GM19372 (cell line): ENCODE measurements around the gene OR51E2.
A peak's percentile ranks its signal among the peaks of the same experiment; 100 is the strongest.
"Not testable (repeated sequence)": the region's sequence is repeated elsewhere in the genome, so short reads cannot be mapped to it uniquely, and the experiment has no call there.

Experiments
- ATAC-seq: cut with Tn5 transposase; IDR thresholded peaks from one replicate; pipeline ENCODE4 v1.9.1; 2021; ENCODE audit warnings: mild to moderate bottlenecking, low read depth, moderate library complexity; ENCODE audit not compliant: unreplicated experiment

Gene OR51E2, protein sequence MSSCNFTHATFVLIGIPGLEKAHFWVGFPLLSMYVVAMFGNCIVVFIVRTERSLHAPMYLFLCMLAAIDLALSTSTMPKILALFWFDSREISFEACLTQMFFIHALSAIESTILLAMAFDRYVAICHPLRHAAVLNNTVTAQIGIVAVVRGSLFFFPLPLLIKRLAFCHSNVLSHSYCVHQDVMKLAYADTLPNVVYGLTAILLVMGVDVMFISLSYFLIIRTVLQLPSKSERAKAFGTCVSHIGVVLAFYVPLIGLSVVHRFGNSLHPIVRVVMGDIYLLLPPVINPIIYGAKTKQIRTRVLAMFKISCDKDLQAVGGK

DNA sequence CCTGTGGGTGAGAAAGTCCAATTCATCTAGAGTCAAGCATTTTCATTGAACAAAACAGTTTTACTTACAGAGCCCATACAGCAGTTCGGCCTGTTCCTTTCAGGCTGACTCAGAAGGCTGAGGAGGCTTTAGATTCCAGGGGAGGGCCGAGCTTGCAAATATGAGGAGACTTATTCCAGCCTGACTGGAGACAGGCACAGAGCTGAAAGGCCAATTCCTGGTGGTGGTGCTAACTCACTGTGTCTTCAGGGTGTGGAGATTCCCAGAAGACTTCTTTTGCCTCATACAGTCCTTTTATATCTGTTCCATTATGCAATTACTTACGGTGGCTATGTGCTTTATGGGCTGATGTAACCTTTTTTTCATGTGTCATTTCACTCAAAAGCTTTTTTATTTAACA, at the start of gene OR51E2:
Gene OR51E2 (minus strand): TSS at position 269 of the 400 bp plus-strand sequence. CDS start 15,142 bp downstream, outside the sequence.
- no peak for ATAC-seq

DNA sequence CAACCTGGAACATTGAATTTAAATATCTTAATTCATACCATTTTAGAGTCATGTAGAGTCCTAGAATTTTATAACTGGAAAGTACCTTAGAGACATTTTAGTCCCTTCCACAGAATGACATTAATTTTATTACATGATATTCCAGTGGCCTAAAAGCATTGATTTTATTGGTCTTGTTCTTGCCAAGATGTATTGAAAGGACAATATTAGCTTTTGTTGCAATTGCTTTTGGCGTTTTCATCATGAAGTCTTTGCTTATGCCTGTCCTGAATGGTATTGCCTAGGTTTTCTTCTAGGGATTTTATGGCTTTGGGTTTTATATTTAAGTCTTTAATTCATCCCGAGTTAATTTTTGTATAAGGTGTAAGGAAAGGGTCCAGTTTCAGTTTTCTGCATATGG, 43.1 kb upstream of the OR51E2 start:
- no peak for ATAC-seq

DNA sequence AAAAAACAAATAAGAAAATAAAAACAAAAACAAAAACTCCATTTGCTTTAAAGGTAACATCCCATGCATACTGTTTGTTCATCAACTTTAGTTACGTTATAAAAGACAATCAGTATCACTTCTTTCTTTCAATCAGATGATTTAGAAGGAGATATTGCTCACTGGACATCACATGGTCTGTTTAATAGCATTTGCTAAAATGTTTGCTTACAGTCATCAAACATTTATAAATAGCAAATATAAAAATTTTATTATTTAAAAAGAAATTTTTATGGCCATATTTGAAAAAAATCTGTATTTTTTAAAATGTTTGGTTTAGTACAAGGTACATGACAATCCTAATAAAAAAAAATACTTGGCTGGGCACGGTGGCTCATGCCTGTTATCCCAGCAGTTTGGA, 29.5 kb upstream of the OR51E2 start:
- ATAC-seq, result no peak

DNA sequence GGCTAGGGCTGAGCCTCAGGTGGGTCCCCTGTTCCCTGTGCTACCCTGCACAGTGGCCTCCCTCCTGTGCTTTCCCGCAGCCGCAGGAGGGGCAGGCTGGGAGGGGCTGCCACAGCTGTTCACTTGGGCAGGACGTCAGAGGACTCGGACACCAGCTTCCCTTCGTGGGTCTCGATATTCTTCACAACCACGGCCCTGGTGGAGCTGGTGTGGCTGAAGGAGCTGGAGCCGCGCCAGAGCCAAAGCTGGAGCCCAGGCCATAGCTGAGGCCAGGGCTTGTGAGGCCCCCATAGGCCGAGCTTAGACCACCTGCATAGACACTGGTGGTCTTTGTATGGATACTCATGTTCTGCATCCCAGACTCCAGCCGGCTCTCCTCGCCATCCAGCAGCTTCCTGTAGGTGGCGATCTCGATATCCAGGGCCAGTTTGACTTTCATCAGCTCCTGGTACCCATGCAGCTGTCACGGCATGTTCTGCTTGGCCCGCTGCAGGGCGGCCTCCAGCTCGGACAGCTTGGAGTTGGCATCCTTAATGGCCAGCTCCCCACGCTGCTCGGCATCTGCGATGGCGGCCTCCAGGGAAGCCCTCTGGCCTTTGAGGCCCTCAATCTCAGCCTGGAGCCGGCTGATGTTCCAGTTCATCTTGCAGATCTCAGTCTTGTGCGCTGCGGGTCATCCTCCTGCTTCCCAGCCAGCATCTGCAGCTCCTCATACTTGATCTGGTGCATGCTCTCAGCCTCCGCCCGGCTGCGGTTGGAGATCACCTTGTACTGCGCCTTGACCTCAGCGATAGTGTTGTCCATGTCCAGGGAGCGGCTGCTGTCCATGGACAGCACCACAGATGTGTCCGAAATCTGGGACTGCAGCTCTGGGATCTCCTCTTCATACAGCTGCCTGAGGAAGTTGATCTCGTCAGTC, 25.2 kb upstream of the OR51E2 start:
- ATAC-seq, result not testable (repeated sequence)

DNA sequence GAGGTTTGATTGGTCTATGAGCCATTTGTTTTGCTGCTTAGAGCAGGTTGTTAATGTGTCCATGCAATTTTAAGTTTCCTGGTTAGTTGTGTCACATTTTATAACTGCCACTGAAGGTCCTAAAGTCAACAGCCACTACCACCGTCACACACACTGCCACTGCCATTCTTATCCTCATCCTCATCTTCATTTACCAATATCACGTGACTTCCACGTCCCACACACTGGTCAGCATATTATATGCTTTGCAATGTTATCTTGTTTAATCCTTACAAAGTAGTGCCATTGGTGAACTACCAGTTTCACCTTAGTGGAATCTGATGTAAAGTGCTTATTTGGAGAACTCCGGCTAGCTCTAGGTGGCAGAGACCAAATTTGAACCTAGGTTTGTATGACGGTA, 16.6 kb upstream of the OR51E2 start:
- ATAC-seq, result no peak

DNA sequence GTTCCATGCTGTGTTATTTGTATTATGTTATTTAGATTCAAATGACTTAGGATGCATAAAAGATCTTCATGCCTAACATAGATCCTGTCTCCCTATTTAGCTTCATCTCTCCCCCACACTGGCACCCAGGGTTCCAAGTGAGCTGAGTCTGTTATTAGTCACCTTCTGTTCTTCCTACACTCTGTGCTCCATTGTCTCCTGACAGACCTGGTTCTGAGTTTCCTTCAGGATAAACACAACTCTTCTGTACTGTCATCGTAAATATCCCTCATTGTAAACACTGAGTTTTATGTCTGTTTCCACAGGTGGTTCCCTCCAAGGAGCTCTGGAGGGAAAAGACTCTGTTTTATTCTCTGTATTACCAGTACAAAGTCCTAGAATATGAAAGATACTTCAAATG, 15.6 kb upstream of the OR51E2 start:
- no peak for ATAC-seq

DNA sequence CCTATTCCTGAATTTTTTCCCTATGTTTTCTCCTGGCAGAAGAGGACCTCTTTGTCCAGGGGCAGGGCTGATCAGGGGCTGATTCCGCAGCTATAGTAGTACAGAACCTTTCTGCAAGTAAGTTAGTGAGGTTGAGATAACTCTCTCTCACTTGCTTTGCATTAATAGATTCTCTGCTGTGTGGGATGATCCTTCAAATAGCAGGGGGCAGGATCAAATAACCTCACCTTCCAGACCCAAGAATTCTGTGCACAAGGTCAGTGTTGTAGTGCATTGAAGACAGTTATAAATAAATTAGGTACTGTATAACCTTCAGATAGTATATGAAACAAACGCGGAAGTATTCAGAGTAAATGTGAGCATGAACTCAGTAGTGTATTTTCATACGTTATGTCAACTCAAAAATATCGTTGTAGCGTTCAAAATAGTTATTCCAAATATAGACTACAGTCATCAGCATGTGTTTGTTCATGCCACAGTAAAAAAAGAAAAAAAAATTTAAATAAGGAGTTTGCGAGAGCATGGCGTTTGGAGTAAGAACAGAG, 7.2 kb upstream of the OR51E2 start:
- no peak for ATAC-seq

DNA sequence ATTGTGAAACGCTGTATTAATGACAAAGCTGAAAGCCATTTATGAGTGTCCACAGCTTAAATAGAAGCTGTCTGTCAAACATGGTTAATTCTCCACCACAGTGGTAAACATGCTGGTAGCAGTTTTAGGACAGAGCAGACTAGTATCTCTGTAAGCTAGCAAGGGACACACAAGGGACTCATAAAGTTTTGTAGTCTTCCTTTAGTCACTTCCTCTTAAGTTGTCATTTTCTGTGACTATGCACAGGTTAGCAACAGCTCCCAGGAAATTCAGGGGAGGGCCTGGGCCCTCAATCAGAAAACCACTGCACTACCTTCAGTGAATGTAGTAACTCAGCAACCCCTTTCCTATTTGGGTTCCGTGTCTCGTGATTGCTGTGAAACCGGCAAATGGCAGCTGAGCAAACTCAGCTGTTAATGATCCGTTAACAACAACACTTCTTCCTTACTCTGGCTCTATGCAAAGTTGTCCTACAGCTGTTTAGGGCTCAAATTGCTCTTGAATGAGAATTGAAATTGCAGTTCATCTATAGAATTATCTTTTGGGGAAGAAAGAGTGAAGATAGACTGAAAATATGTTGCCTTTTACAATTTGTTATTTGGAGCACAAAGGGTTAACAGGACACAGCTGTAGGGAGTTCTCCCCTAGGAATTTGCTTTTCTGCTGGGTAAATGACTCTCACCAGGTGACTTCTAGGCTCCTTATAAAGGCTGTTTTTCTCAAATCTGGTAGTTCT, 6.6 kb upstream of the OR51E2 start, which contains the start of gene MMP26:
Gene MMP26 (plus strand): TSS at position 731 of the 736 bp plus-strand sequence.
- ATAC-seq, result no peak

DNA sequence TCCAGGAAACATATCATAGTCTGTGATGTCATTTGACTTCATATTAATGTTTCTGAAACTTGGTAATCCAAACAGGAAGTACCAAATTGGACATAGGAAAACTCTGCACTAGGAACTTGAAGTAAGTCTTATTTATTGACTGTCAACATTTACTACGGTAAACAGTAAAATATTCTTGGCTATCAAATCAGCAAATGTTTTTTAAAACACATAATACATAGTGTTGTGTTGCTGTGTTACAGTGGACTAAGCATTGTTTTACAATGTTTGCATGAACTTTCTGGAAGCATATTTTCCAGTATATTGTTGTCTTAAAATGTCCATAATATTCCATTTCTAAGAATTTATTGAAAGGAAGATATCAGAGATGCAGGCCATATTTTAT, 2.8 kb upstream of the OR51E2 start:
- no peak for ATAC-seq

DNA sequence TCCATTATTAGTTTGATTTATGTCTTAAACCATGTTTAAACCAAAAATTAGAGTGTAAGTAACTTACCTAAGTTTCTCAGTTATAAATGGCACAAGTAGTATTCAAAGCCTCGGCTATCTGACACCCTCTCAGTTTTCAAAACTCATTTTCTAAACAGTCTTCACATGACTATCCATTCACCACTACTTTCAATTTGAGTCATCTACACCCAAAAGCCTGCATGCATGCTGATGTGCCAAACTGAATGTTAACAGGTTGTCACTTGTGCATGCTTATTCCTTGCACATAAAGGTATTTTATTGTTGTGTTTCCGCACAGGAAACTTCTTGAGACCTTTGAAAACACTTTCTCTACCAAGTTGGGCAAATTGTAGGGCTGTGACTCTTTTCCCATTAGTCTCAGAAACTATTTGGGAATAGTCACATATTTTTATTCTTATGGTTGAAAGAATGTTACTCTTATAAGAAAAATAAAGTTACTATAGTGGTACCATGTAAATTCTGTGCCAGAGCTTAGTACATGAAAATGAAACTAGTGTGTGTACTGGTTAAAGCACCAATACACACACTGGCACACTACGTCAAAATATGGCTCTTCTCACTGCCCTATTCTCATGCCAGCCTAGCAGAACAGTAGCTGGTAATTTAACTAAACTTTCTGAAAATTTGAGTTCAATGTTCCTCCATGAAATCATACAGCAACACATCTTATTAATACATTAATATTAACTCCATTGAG, 2.2 kb upstream of the OR51E2 start:
- peak; percentile 92 for ATAC-seq

DNA sequence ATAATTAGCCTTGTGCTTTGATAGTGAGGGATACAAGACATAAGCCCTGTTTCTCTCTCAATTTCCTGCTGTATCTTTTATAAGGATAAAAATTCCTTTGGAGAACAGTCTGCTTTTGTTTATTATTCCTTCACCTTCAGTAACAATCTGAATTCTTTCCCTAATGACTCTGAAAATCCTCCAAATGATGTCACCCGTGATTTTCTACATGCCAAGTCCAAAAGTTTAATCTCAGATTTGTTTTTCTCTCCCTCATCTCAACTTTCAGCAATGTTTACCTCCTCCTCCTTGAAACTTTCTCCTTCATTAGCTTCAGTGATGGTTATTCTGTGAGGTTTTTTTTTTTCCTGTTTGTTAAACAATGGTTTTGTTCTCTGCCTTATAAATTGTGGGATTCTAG, 2.2 kb downstream of the OR51E2 start:
- ATAC-seq, result no peak

DNA sequence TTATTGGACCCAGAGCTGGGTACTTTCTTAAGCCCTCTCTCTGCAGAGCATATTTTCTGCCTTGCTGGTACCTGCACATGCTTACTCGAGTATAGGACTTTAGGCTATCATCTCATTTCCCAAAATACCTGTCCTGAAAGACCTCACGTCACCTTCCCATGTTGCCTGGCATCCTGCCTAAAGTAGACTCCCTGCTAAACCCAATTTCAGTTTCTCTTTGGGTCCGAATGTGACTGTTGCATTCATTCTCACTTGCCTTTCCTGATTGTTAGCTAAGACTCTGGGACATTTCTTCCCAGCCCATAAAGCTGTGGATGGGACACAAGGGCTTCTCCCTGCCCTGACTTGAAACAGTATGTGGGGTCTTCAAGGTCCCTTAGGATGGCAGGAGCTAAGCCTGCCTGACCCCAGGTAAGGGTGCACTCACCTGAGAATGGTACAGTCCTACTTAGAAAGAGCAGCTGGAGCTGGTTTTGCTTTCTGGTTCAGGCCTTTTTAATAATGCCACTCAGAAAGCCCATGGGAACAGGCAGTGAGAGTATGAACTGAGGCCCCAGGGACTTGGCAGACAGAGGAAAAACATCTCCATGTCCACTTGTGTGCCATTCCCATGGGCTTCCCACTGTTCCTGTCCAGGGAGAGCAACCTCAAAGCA, 12.9 kb downstream of the OR51E2 start:
- no peak for ATAC-seq

DNA sequence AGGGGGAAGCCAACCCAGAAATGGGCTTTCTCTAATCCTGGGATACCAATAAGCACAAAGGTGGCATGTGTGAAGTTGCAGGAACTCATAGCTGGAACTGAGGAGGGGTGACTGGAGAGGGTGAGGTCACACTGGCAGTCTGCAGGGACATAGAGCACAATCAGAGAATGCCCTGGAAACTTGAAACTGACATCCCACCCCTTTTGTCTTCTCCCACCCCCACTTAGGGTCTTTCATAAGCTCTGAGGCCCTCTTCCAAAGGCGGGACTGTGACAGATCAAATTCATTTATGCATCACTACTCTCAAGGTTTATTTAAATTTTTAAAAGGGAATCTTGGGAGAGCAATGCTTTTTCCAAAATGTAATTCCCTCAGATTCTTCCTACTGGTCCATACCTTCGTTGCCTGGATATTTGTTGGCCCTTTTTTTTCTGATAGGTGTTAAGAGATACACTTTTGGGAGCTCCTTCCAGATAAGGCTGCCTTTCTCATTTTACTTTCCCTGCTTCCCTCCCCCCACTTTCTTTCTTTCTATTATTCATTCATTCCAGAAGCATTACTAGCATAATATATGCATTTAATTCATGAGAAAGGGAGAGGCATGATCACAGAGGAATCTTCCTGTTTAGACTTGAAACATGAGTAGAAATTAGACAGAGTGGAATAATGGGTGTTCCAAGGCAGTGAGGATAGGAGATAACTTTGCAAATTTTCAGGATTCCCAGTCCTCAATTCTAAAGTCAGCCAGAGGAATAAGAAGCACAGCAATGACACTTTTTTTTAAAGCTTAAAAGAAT, 14.8 kb downstream of the OR51E2 start:
- no peak for ATAC-seq

DNA sequence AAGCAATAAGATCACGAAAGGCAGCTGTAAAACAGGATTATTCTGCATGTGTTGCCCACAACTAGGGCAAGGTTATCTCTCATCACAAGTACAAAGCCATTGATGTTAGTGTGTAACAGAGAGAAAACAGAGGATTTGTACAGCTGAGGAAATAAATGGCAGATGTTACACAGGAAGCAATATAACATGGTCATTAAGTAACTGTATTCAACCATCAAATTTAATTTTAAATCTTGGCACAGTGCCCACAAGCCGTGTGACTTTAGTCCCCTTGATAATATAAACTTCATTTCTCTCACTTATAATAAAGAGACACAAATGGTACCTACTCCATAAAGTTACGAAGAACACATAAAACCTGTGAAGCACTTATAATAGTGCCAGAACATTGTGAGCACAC, 17.3 kb downstream of the OR51E2 start:
- no peak for ATAC-seq

DNA sequence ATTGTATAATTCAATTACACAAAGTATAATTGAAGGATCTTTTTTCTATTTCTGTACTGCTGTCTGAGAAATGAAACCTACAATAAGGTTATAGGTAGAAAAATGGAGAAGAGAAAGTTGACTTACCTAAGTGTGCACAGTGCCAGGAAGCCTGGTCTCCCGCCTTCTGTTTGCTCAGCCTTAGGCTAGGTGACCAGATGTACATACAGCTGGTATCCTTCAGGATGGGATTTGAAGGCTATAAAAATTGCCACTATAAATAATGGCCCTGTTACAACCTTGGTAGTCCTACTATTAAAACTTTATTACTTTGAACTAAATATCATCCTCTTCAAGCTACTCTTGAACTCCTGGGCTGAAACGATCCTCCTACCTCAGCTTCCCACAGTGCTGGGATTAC, 19.7 kb downstream of the OR51E2 start:
- ATAC-seq, result no peak

DNA sequence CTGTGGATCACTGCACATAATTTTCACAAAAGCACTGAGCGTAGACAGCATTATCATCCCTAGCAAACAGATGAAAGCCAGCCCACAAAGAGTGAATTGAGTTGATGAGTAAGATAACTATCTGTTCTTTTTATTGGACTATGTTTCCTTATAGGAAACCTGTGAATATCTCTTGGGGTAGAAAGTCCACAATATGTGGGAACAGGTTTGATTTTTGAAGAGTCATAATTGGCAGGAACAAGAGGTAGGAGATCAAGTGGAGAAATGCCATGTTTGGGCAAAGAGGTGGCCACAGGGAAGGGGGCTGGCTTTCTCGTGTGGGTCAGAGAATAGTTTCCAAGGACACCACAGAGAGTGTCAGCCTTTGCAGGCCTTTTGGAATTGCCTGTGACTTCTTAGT, 23.9 kb downstream of the OR51E2 start:
- ATAC-seq, result no peak

DNA sequence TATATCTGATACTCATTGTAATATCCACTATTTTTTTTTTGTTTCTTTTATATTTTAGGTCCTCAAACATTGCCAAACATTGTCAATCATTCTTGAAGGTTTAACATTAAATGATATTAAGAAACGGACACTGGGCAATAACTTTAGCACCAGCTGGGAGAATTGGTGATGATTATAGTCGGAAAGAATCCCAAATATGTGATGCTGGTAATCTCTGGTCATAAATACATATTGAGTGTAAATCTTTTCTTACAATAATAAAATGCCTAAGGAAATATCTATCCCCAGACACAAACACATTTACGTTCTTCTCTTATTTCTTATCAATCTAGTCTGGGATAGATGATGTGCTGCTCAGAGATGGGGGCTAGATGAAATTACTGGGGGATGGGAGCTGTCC, 25.2 kb downstream of the OR51E2 start:
- no peak for ATAC-seq

DNA sequence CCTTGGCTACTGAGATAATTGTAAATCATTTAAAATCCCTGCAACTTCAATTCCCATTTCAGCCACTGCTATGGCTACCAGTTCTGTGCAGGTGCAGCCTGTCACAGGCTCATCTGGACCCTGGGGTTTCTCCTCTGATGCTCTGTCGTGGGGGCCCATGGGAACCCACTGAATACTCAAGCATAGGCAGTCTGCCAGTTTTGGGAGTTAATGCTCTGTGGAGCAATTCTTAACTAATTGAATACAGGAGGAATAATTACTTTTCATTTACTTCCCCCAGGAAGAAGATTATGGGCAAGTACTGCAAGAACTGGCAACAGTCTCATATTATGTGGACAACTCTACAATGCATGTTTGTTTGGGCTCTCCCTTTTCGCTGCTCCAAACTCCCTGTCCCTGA, 25.9 kb downstream of the OR51E2 start:
- no peak for ATAC-seq

DNA sequence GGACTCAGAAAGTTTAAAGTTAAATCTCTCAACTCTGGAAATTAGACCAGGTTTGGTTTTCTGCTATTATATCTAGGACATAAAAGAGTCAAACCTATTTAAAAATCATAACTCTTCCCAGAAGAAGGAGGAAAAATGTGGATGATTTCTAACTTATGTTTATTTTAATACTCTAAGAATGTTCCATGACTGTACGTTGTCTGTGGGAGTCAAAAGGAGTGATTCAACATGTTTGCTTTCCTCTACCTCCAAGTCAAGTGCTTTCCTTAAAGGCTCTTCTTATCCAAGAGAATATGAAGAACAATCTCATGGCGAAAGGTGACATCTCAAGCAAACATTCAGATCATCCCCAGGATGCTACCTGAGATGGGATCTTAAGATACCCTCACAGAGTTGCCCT, 32.2 kb downstream of the OR51E2 start:
- ATAC-seq, result no peak
